GM19372 (cell line): ENCODE results near the gene IRS2.

Experiments used
- ATAC-seq: cut with Tn5 transposase; IDR thresholded peaks from one replicate; pipeline ENCODE4 v1.9.1; 2021; ENCODE audit warnings: mild to moderate bottlenecking, low read depth, moderate library complexity; ENCODE audit not compliant: unreplicated experiment

The IRS2 gene

DNA sequence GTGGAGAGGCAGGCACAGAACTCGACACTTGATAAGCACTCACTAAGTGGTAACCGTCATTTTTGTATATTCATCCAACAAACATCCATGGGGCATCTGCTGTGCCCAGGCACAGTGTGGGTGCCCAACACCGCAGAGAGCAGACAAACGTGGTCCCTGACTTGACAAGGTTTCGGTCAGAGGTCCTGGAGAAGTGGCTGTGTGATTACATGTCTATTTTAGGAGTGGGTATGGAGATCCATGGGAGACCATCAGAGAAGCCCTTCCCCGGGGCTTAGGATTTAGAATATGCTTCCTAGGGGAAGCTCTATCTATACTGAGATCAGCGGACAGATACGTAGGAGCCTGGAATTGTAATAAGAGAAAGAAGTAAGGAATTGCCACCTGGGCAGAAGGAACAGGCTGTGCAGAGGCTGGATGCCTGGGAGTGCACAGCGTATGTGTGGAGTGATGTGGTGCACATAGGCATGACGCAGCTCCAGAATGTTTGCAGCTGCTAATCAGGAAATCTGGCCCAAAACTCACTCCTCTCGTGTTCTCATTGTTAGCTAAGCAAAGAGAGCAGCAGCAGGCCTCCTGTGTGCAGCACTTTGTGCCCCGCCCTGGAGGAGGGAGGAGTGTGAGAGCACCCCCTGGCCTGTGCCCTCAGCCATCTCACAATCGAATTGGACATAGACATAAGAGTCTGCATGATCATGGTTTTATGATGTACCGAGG is 23.0 kb upstream of the IRS2 start:
- ATAC-seq, result no peak

DNA sequence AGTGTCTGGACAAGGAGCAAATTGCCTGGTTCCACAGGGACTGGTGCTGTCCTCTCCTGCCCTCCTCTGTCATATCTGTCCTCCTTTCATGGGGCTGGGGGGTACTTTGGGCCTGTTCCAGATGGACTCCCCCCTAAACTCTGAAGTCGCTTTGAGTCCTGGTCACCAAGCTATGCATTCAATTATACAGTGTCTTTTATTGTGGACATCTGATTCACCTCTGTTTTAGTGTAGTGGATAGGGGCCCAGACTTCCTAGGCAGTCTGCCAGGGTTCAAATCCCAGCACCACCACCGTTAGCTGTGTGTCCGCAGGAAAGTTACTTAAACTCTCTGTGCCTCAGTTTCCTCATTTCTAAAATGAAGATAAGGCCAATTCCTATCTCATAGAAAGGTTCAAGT is 21.0 kb upstream of the IRS2 start:
- no peak for ATAC-seq

DNA sequence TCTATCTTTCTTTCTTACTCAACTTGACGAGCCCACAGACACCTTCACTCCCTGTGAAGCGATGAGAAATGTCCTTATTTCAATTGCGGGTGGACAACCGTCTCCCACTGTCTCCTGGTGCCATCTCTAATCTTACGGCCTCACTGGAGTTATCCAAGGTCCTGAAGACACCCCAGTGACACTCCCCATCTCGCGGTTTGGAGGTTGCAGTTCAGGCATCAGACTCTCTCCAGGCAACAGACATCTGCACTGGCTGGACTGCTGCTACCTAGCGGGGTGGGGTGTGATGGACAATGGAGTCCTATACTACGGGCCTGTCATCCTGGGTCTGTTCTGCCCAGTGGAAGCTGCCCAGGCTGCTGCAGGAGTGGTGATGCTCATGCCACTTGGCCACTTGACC is 18.3 kb upstream of the IRS2 start:
- no peak for ATAC-seq

DNA sequence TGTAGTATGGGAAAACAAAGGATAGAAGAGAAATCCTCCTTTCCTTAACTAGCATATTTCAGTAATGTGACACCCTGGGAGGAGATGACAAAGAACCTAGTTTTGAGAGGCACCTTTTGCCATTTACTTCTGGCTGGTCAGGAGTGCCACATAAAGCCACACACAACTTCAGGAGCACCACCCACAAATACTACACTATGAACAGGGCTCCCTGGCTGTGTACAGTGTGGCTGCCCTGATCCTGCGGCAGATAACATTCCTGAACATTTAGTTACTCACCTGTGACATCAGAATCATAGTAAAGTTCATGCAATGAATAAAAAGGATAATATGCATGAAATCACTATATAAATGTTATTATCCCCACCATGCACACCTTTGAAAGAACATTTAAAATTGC is 17.4 kb upstream of the IRS2 start:
- no peak for ATAC-seq

DNA sequence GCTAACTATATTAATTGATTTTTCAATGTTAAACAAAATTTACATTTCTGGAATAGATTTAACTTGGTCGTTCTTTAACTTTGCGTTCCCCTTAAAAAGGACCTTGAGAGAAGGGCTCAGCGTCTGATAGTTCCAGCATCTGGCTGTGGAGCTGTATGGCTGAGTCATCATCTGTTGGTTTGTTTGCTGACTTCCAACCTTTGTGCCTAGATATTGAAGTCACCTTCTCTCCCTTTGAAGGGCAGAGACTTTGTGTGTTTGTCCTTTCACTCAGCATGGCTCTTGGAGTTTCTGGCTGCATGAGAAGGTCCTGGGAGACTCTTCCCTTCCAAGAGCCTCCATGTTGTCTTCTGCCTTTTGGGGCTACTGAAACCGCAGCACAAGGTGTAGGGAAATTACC is 16.6 kb upstream of the IRS2 start:
- ATAC-seq, result no peak

DNA sequence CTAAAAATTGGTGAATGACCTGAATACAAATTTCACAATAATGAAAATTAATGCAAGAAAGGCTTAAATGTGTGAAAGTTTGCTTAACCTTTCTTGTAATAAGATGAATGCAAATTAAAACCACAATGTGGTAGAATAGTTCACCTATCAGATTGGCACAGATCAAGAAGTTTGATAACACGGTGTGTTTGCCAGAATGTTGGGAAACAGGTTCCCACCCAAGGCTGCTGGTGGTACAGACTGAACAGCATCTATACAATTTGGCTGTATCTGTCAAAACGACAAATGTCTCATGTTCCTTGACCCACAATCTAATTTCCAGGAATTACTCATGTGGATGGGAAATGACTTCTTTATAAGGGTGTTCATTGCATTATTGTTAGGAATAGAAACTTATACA is 8.6 kb upstream of the IRS2 start:
- no peak for ATAC-seq

DNA sequence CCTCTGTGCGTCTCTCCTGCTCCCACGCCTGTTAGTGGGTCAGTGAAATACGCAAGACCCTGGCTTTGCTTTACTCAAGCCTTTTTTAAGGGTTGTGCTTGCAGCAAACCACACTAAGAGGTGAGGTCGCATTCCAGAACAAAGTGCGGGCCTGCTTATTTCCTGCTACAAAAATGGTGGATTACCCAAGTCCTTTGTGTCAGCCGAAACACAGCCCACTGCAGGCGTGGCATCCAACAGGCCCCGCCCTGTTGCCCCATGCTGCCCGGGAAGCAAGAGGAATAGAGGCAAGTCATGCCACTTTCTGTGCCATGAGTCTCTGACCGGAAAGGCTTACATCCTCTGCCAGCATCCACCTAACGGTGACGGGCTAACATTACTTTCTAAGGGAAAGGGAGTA is 7.7 kb upstream of the IRS2 start:
- no peak for ATAC-seq

DNA sequence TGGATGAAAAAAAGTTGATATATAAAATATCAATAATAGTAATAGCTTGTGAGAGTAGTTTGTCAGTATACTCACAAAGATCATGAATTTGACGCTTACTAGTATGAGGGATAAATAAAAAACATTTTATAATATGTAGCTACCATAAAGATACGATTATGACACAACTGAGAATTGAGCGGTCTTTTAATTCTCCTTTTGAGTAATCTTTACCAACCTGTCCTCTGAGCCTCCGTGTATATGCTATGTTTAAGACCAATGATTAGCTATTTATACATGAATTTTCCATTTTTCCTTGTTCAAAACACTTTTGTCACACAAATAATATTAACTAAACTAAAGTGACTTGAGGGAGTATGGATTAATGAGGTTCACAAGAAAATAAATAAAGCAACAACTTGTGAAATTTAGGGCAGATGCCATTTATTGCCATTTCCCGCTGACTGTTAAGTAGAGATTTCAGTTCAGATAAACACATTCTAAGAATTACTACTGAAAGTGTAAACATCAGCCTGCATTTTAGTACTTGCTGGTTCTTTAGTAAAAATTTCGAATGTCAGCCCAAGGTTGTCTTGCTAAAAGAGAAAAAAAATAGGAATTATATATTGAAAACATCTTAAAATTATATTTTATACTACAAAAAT is 6.2 kb upstream of the IRS2 start:
- ATAC-seq, result no peak

DNA sequence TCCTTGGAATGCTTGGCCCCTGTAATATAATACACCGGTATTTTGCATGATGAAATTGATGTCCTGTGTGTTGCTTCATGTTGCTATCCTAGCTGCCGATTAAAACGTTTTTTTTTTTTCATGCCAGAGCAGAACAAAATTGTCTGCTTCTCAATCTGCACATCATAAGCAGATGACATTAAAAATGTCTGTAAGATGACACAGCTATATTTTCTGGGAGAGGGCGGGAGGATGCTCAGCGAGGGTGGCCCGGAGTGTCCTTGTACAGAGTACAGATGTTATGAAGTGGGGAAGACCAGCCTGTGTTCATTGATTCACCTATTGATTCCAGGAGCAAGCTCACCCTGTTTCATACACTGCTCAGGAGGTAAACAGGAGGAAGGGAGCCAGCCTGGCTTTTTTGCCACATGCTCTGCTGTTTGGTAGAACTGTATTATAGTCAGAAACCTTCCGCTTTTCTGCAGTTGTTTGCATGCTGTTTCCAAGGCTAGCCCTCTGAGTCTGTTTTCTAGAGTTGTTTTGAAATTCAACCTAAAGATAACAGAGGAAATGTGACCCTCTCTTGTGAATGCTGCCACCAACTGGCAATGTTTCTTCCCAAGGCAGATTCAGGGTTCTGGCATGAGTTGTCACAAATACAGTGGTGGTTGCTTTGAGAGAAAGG is 4.7 kb upstream of the IRS2 start:
- ATAC-seq, result no peak

DNA sequence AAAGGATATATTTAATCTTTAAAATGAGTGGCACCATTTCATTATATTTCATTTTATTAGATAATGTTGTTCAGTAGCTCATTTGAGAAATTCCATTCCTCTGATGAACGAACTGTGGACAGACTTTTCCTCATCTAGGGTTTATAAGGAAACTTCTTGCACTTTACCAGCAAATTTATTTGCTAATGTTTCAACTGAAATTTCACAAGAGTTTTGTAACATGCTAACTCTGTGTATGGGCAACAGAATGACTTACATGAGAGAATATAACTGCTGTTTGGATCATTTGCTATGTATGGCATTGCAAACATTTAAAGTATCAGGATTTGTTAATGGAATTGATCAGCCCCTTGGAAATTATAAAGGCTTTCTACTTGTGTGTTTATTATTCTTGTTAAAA is 3.7 kb upstream of the IRS2 start:
- no peak for ATAC-seq

DNA sequence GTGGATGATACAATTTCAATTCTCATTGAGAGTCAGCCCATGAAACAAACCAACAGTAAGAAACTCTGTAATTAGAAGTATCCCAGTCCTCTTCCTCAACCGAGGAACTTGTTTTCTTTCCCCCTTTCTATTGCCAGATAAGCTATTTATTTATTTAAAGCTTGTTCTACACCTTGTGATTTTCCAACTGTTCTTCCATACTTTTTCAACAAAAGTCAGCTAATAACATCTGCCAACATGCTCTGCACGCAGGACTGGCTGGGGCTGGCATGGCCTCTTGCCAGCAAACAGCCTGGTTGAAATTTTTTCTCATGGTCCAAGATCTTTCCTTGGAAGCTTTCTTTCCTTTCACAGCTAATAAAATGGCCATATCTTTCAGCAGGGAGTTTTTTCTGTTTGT is 2.9 kb upstream of the IRS2 start:
- ATAC-seq, result no peak

DNA sequence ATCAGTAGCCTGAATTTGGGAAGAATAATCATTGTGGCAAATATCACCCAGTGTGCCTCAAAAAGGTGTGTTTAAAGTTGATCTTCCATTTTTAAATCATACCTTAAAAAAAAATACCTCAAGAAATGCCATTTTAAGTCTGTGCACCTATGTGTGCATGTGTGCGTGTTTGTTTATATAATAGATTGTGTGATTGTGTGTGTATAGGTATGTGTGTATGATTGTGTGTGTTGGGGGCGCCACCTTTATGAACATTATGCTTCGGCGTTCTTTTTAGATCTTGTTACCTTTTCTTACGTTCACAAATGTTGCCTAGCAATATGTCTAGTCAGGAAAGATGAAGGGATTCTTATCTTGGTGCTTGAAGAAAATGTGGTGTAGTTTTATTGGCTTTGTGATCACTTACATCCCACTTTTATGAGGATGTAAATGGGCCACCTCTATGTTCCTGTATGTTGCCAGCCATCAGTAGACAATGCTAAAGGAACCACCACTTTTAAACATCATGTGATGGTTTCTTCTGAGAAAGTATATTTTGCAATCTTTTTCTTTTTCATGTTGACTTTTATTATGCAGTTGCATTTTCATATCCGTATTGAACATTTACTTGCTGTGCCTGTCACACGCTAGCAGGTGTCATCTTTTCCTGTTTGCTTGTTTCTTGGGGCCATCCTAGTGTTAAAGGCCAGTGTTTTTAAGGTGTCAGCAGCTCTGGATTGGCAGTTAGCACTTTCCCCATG is 2.2 kb upstream of the IRS2 start:
- ATAC-seq, result no peak

DNA sequence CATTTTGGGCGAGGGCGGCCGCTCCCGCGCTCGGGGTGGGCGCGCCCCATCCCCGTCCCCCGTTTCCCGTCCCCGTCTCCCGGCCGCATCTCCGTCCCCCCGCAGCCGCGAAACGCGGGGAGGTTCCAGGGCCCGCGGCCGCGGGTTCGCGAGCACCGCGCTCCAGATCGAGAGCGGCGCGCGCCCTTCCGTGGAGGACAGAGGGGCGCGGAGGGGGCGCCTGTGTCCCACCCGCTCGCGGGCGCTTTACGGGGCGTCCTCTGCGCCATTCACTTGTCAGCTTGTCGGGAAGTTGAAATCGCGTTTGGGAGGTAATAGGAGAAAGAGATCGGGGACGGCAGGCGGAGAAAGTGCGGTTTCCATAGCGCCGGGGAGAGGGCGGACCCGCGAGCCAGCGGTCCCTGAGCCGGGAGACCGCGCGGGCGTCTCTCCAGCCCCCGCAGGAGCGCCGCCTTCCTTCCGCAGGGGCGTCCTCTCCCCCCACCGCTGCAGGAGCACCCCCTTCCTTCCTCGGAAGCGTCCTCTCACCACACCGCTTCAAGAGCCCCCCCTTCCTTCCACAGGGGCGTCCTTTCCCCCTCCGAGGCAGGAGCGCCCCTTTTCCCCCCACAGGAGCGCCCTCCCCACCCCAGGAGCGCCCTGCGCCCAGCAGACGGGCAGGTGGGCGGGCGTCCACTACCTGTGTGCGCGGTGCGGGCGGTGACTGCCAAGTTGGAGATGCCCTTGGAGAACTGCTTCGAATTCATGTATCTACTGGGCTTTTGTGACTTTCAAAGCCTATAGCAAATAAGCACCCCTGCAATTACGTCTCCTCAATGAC is 962 bp upstream of the IRS2 start:
- ATAC-seq, result peak; percentile 6

DNA sequence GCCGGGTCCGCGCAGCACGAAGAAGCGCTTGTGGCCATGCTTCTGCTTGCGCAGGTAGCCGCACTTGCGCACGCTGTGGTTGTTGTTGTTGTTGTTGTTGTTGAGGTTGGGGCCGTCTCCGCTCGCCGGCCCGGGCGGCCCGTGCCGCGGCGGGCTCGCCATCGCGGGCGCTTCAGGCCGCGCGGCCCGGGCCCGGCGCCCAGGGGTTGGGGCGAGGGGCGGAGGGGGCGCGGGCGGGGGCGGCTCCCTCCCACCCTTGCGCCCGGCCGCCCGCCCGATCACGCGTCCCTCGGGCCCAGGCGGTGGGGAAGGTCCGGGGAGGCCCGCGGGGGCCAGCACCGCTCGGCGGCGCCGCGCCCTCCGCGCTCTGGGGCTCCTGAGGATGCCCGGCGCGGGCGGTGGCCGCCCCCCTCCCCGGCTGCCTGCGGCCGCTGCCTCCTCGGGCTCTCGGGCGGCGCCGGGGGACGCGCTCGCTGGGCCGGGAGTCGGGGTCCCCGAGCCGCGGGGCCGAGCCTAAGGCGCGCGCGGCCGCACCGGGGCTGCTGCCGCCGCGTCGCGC is 412 bp downstream of the IRS2 start:
- peak; percentile 18 for ATAC-seq

DNA sequence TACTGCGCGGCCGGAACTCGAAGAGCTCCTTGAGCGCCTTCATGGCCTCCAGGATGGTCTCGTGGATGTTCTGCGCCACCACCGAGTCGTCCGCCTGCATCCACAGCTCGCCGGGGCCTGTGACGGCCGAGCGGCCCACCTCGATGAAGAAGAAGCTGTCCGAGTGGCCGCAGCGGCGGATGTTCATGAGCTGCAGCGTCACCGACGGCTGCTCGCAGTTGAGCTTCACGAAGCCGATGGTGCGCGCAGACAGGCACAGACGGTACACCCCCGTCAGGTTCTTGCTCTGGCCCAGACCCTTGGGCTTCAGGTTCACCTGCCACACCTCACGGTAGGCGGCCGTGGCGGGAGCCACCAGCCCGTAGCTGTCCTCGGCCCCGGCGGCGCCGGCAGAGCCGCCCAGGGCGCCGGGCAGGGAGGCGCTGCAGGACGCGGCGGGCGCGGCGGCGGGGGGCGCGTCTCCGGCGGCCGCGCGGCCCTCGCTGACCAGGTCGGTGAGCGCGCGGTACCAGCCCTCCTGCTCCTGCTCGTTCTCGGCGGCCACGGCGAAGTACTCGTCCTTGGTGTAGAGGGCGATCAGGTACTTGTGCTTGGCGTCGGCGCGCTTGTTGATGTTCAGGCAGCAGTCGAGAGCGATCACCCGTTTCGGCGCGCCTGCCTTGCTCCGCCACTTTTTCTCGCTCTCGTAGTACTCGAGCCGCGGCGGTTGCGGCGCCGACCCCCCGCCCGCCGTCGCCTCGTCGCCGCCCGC is 1.1 kb downstream of the IRS2 start:
- ATAC-seq, result no peak

DNA sequence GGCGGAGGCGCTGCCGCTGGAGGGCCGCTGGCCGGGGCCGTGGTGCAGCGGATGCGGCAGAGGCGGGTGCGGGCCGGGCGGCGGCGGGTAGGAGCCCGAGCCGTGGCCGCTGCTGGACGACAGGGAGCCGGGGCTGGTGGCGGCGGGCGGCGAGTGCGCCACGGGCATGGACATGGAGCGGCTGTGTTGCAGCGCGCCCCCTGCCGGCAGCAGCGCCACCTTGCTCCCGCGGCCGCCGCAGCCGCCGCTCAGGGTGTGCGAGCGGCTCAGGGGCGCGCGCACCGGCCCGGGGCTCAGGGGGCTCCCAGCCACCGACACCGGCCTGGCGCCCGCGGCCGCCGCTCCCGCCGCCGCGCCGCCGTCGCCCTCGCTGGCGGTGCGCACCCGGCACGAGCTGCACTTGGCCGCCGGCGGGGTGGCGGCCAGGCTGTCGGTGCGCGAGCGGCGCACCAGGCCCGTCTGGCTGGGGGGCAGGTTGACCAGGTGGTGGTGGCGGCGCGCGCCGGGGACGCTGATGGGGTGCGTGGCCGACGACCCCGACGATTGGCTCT is 1.7 kb downstream of the IRS2 start:
- no peak for ATAC-seq

DNA sequence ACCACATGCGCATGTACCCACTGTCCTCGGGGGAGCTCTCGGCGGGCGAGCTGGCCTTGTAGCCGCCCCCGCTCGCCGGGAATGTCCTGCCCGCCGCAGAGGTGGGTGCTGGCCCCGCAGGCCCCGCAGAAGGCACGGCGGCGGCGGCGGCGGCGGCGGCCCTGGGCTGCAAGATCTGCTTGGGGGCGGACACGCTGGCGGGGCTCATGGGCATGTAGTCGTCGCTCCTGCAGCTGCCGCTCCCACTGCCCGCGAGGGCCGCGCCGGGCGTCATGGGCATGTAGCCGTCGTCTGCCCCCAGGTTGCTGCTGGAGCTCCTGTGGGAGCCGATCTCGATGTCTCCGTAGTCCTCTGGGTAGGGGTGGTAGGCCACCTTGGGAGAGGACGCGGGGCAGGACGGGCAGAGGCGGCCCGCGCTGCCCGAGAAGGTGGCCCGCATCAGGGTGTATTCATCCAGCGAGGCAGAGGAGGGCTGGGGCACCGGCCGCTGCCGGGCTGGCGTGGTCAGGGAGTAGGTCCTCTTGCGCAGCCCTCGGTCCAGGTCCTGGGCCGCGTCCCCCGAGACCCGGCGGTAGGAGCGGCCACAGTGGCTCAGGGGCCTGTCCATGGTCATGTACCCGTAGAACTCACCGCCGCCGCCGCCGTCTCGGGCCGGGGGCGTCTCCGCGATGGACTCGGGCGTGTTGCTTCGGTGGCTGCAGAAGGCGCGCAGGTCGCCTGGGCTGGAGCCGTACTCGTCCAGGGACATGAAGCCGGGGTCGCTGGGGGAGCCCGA is 2.4 kb downstream of the IRS2 start:
- no peak for ATAC-seq

DNA sequence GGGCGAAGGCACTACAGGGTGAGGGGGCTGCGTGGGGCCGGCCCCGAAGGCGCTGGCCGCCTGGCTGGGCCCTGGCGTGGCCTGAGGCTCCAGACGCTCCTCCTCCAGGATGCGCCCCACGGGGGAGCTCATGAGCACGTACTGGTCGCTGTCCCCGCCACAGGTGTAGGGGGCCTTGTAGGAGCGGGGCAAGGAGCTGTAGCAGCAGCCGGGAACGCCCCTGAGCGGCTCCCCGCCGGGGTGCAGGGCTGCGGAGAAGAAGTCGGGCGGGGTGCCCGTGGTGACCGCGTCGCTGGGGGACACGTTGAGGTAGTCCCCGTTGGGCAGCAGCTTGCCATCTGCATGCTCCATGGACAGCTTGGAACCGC is 3.0 kb downstream of the IRS2 start:
- ATAC-seq, result no peak
